Measurements from ENCODE around the gene TGFBR3L.

DNA sequence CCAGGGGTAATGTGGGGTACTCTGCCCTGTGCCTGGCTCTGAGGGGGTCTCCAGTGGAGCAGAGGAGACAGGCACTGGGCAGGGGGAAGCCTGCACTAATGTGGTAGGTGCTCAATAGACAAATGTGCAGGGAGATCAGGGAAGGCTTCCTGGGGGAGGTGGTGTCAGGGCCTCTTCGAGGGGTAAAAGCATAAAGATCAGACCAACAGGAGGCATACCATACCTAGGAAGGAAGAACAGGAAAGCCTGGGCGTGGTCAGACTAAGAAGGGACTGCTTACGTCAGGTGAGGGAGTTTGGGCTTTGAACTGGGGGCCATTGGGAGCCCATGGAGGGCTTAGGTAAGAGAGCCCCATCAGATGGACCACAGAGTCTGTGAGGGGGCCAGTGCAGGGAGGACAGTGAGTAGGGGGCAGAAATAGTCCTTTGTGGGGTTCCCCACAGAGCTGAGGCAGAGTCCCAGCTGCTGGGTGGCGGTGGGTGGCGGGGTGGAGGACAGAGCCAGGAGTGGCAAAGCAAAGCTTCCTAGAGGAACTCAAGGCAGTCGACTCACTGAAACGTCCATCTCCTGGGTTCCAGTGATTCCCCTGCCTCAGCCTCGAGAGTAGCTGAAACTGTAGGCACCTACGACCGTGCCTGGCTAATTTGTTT, 49.2 kb upstream of the TGFBR3L start:
- TF ChIP-seq, protein P1, sequence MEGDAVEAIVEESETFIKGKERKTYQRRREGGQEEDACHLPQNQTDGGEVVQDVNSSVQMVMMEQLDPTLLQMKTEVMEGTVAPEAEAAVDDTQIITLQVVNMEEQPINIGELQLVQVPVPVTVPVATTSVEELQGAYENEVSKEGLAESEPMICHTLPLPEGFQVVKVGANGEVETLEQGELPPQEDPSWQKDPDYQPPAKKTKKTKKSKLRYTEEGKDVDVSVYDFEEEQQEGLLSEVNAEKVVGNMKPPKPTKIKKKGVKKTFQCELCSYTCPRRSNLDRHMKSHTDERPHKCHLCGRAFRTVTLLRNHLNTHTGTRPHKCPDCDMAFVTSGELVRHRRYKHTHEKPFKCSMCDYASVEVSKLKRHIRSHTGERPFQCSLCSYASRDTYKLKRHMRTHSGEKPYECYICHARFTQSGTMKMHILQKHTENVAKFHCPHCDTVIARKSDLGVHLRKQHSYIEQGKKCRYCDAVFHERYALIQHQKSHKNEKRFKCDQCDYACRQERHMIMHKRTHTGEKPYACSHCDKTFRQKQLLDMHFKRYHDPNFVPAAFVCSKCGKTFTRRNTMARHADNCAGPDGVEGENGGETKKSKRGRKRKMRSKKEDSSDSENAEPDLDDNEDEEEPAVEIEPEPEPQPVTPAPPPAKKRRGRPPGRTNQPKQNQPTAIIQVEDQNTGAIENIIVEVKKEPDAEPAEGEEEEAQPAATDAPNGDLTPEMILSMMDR (IDR thresholded peaks at IDR 0.05), result no peak
- TF ChIP-seq POLR2A (IDR thresholded peaks at IDR 0.05), result no peak

Measured in testis (tissue), 2 donors.